GM23338 (cell line): ENCODE data around the gene TCF7L1. TPM values are rescaled to one million over a fixed set of nuclear protein-coding genes. Genes with fewer than 3 reads are reported as not detected.

Experiments used
- ATAC-seq: fragments of 200-7000 bp; cut with Tn5 transposase; 3 replicates; pipeline ENCODE4 v1.9.1; 2020
- DNase-seq: peaks from one replicate; pipeline ENCODE4 v3.0.0-alpha.2; 2015; ENCODE audit warnings: low spot score
- H2AFZ ChIP-seq: fragments of 200-600 bp; sonication (generic); 2 replicates; pipeline ENCODE4 v1.8.0; 2016; ENCODE audit warnings: antibody characterized with exemption, mild to moderate bottlenecking, moderate library complexity
- H3F3A ChIP-seq: fragments of 200-600 bp; sonication (generic); replicated peaks from 2 replicates; pipeline ENCODE4 v1.8.0; 2017; ENCODE audit warnings: antibody characterized with exemption, mixed run types, low read depth
- H3K27ac ChIP-seq: fragments of 200-600 bp; sonication (generic); 2 replicates; pipeline ENCODE4 v1.6.1; 2016; ENCODE audit warnings: low read depth
- H3K27me3 ChIP-seq: fragments of 200-600 bp; sonication (generic); 2 replicates; pipeline ENCODE4 v1.8.0; 2016; ENCODE audit warnings: mild to moderate bottlenecking, mixed run types, moderate library complexity; ENCODE audit not compliant: insufficient read depth
- H3K36me3 ChIP-seq: fragments of 200-600 bp; sonication (generic); 2 replicates; pipeline ENCODE4 v1.8.0; 2016; ENCODE audit warnings: mild to moderate bottlenecking; ENCODE audit not compliant: insufficient read depth
- H3K4me1 ChIP-seq: fragments of 200-600 bp; sonication (generic); 2 replicates; pipeline ENCODE4 v1.8.0; 2016; ENCODE audit warnings: mild to moderate bottlenecking, moderate library complexity; ENCODE audit not compliant: insufficient read depth
- H3K4me2 ChIP-seq: fragments of 200-600 bp; sonication (generic); 2 replicates; pipeline ENCODE4 v1.7.1; 2017; ENCODE audit warnings: mixed run types
- H3K4me3 ChIP-seq: fragments of 200-600 bp; sonication (generic); 2 replicates; pipeline ENCODE4 v1.6.1; 2016; ENCODE audit warnings: mixed run types
- H3K79me2 ChIP-seq: fragments of 200-600 bp; sonication (generic); replicated peaks from 2 replicates; pipeline ENCODE4 v1.8.0; 2017; ENCODE audit warnings: mild to moderate bottlenecking; ENCODE audit not compliant: insufficient read depth
- H3K9me2 ChIP-seq: fragments of 200-600 bp; sonication (generic); 2 replicates; pipeline ENCODE4 v1.8.0; 2017; ENCODE audit not compliant: insufficient read depth
- H4K20me1 ChIP-seq: fragments of 200-600 bp; sonication (generic); replicated peaks from 2 replicates; pipeline ENCODE4 v1.8.0; 2017; ENCODE audit warnings: mild to moderate bottlenecking; ENCODE audit not compliant: insufficient read depth
- H3K27ac Mint-ChIP-seq: 2 replicates; pipeline ENCODE4 v1.8.0; 2020; ENCODE audit warnings: inconsistent platforms, mild to moderate bottlenecking, moderate library complexity, mixed read lengths
- H3K27me3 Mint-ChIP-seq: 3 replicates; pipeline ENCODE4 v1.8.0; 2022; ENCODE audit warnings: low read depth, mild to moderate bottlenecking, moderate library complexity, mixed read lengths, inconsistent platforms; ENCODE audit not compliant: insufficient read depth, poor library complexity
- H3K36me3 Mint-ChIP-seq: 3 replicates; pipeline ENCODE4 v1.8.0; 2021; ENCODE audit warnings: low read depth, mild to moderate bottlenecking, inconsistent platforms, moderate library complexity, mixed read lengths
- H3K4me1 Mint-ChIP-seq: 3 replicates; pipeline ENCODE4 v1.8.0; 2020; ENCODE audit warnings: mild to moderate bottlenecking, inconsistent platforms, mixed read lengths
- H3K4me3 Mint-ChIP-seq: 3 replicates; pipeline ENCODE4 v1.8.0; 2021; ENCODE audit warnings: moderate library complexity, mild to moderate bottlenecking, inconsistent platforms, mixed read lengths
- H3K9me3 Mint-ChIP-seq: 3 replicates; pipeline ENCODE4 v1.8.0; 2020; ENCODE audit warnings: moderate library complexity, mild to moderate bottlenecking, inconsistent platforms, mixed read lengths
- CREB1 ChIP-seq: fragments of 250-450 bp; sonication (Bioruptor Pico); IDR thresholded peaks from 2 replicates; pipeline ENCODE4 v1.5.0; 2020; ENCODE audit warnings: low read depth, mild to moderate bottlenecking, moderate library complexity
- CTCF ChIP-seq, 2 experiments: fragments of 200-600 bp in 1 of 2; sonication (generic) in 1 of 2; conservative IDR thresholded peaks; 2 replicates each; pipeline versions ENCODE4 v1.5.1 to v1.6.1; 2016 to 2017; ENCODE audit warnings: antibody characterized with exemption in 2 of 2, low read depth in 2 of 2, mild to moderate bottlenecking in 2 of 2, moderate library complexity in 1 of 2
- EZH2phosphoT487 ChIP-seq: fragments of 200-600 bp; sonication (generic); IDR thresholded peaks from one replicate; pipeline ENCODE4 v1.8.1; 2018; ENCODE audit warnings: antibody characterized with exemption; ENCODE audit not compliant: unreplicated experiment
- JUNB ChIP-seq: IDR thresholded peaks from one replicate; pipeline ENCODE4 v1.6.1; 2016; ENCODE audit warnings: antibody characterized with exemption; ENCODE audit not compliant: unreplicated experiment
- NANOG ChIP-seq: IDR thresholded peaks from 2 replicates; pipeline ENCODE4 v1.6.1; 2016; ENCODE audit warnings: antibody characterized with exemption, borderline replicate concordance
- POLR2AphosphoS5 ChIP-seq: IDR thresholded peaks from 2 replicates; pipeline ENCODE4 v1.6.1; 2016; ENCODE audit warnings: antibody characterized with exemption, low read depth
- ZNF114 ChIP-seq: fragments of 250-450 bp; sonication (Bioruptor Pico); IDR thresholded peaks from 2 replicates; pipeline ENCODE4 v1.5.0; 2020; ENCODE audit warnings: mild to moderate bottlenecking, moderate library complexity
- polyA plus RNA-seq: library from polyadenylated mRNA; unstranded; fragments of >200 nt; fragmentation: Nextera tagmentation; extraction: Ambion mirVana; gene quantifications from 2 replicates; pipeline ENCODE4 v1.2.1, GENCODE V29; 2016
- total RNA-seq: library from RNA; depleted of rRNA; stranded (reverse); fragments of >200 nt; shearing (Covaris generic); gene quantifications from 2 replicates; pipeline ENCODE4 v1.2.3, GENCODE V29; 2014
- TF ChIP-seq, protein P1 (sequence below): fragments of 250-450 bp; sonication (Bioruptor Pico); IDR thresholded peaks from 2 replicates; pipeline ENCODE4 v1.5.0; 2020; ENCODE audit warnings: mild to moderate bottlenecking, moderate library complexity

Gene TCF7L1
- total and polyA plus RNA-seq, 2 experiments from 2014 or later = 47.3 to 101 TPM

DNA sequence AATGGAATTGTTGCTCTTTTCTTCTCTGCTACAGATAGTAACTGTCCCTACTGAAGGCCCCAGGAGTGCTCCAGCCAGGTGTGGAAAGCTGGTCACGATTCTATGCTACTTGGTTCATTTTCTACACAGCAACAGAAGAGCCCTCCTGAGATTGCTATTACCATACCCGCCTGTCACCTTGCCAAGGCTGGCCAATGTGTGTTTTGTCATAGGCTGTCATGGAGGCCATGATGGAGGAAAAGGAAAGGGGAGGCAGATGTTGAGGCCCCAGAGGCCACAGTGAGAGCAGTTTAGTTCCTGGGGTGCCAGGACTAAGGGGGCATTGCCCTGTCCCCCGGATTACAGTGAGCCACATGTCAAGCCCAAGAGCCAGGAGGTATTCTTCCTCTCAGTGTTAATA is 222.3 kb downstream of the TCF7L1 start:
- Histone ChIP-seq H4K20me1 (no peaks in the 10 kb centered on the region; the same call in none of the 2 replicates), H3K4me2 (peak overlapping the region; percentile 90), H3K4me3 (peak overlapping the region; percentile 78), H3K9me2 (no peaks in the 10 kb centered on the region), H3K79me2 (no peaks in the 10 kb centered on the region), H3F3A (no peaks in the 10 kb centered on the region), H3K27ac (no peak overlapping the region), H2AFZ (no peak overlapping the region), H3K4me1 (peaks cover 15% of the 10 kb centered on the region), H3K27me3 (no peaks in the 10 kb centered on the region), H3K36me3 (no peaks in the 10 kb centered on the region)
- H3K9me3 Mint-ChIP-seq = no peaks in the 10 kb centered on the region
- peaks cover 15% of the 10 kb centered on the region for H3K4me1 Mint-ChIP-seq
- DNase-seq (no peak), ATAC-seq (no peak)
- peaks cover 4% of the 10 kb centered on the region; the same call in 1 of the 3 replicates for H3K36me3 Mint-ChIP-seq
- H3K4me3 Mint-ChIP-seq = peak overlapping the region; percentile 97
- TF ChIP-seq CTCF (conservative IDR thresholded peaks at IDR 0.05; ENCODE audit: low read depth in 2 of 2) = no peak
- TF ChIP-seq CREB1 (CRISPR knock-in tag) = no peak
- TF ChIP-seq NANOG = no peak
- no peak for TF ChIP-seq ZNF114 (CRISPR knock-in tag)
- TF ChIP-seq POLR2AphosphoS5 = no peak
- no peak for TF ChIP-seq EZH2phosphoT487
- peaks cover 6% of the 10 kb centered on the region for H3K27me3 Mint-ChIP-seq
- H3K27ac Mint-ChIP-seq = no peak overlapping the region

DNA sequence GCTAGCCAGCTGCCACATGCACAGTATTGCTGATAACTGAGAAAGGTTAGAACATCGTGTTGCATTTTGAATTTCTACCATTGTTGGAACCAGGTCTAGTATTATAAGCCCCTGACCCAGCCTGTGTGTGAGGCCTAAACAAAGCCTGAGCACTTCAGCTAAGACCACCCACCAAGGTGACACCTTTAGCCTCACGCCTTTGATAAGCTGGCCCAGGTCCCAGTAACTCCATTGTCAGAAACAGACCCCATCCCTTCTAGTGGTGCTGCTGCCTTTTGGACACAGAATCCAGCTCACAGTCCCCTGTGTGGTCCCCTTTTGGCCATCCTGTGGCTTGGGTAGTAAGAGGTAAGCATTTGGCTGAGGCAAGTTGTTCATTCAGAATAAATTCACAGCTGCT is 223.0 kb downstream of the TCF7L1 start:
- Histone ChIP-seq H3K4me3 (no peak overlapping the region), H3K4me2 (no peak overlapping the region), H3K9me2 (no peaks in the 10 kb centered on the region), H3K79me2 (no peaks in the 10 kb centered on the region), H2AFZ (no peak overlapping the region), H3K4me1 (peaks cover 15% of the 10 kb centered on the region), H3K27me3 (no peaks in the 10 kb centered on the region), H3K27ac (no peak overlapping the region), H4K20me1 (no peaks in the 10 kb centered on the region; the same call in none of the 2 replicates), H3K36me3 (no peaks in the 10 kb centered on the region), H3F3A (no peaks in the 10 kb centered on the region)
- Mint-ChIP-seq H3K9me3 (no peaks in the 10 kb centered on the region), H3K4me1 (peaks cover 15% of the 10 kb centered on the region), H3K27ac (no peak overlapping the region), H3K4me3 (no peak overlapping the region), H3K27me3 (peaks cover 6% of the 10 kb centered on the region), H3K36me3 (no peaks in the 10 kb centered on the region)
- TF ChIP-seq CTCF (conservative IDR thresholded peaks at IDR 0.05; ENCODE audit: low read depth in 2 of 2) (no peak), CREB1 (CRISPR knock-in tag) (no peak), JUNB (no peak), POLR2AphosphoS5 (no peak)
- TF ChIP-seq, protein P1, sequence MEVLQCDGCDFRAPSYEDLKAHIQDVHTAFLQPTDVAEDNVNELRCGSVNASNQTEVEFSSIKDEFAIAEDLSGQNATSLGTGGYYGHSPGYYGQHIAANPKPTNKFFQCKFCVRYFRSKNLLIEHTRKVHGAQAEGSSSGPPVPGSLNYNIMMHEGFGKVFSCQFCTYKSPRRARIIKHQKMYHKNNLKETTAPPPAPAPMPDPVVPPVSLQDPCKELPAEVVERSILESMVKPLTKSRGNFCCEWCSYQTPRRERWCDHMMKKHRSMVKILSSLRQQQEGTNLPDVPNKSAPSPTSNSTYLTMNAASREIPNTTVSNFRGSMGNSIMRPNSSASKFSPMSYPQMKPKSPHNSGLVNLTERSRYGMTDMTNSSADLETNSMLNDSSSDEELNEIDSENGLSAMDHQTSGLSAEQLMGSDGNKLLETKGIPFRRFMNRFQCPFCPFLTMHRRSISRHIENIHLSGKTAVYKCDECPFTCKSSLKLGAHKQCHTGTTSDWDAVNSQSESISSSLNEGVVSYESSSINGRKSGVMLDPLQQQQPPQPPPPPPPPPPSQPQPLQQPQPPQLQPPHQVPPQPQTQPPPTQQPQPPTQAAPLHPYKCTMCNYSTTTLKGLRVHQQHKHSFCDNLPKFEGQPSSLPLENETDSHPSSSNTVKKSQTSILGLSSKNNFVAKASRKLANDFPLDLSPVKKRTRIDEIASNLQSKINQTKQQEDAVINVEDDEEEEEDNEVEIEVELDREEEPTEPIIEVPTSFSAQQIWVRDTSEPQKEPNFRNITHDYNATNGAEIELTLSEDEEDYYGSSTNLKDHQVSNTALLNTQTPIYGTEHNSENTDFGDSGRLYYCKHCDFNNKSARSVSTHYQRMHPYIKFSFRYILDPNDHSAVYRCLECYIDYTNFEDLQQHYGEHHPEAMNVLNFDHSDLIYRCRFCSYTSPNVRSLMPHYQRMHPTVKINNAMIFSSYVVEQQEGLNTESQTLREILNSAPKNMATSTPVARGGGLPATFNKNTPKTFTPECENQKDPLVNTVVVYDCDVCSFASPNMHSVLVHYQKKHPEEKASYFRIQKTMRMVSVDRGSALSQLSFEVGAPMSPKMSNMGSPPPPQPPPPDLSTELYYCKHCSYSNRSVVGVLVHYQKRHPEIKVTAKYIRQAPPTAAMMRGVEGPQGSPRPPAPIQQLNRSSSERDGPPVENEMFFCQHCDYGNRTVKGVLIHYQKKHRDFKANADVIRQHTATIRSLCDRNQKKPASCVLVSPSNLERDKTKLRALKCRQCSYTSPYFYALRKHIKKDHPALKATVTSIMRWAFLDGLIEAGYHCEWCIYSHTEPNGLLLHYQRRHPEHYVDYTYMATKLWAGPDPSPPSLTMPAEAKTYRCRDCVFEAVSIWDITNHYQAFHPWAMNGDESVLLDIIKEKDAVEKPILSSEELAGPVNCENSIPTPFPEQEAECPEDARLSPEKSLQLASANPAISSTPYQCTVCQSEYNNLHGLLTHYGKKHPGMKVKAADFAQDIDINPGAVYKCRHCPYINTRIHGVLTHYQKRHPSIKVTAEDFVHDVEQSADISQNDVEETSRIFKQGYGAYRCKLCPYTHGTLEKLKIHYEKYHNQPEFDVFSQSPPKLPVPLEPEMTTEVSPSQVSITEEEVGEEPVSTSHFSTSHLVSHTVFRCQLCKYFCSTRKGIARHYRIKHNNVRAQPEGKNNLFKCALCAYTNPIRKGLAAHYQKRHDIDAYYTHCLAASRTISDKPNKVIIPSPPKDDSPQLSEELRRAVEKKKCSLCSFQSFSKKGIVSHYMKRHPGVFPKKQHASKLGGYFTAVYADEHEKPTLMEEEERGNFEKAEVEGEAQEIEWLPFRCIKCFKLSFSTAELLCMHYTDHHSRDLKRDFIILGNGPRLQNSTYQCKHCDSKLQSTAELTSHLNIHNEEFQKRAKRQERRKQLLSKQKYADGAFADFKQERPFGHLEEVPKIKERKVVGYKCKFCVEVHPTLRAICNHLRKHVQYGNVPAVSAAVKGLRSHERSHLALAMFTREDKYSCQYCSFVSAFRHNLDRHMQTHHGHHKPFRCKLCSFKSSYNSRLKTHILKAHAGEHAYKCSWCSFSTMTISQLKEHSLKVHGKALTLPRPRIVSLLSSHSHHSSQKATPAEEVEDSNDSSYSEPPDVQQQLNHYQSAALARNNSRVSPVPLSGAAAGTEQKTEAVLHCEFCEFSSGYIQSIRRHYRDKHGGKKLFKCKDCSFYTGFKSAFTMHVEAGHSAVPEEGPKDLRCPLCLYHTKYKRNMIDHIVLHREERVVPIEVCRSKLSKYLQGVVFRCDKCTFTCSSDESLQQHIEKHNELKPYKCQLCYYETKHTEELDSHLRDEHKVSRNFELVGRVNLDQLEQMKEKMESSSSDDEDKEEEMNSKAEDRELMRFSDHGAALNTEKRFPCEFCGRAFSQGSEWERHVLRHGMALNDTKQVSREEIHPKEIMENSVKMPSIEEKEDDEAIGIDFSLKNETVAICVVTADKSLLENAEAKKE (CRISPR knock-in tag) = no peak
- DNase-seq = no peak
- no peak for ATAC-seq
